IMR-90 (cell line): Measurements from ENCODE around the gene LRRC1. TPM values are rescaled to one million over a fixed set of nuclear protein-coding genes. Genes with fewer than 3 reads are reported as not detected.
A peak's percentile ranks its signal among the peaks of the same experiment; 100 is the strongest.

Experiments
- ATAC-seq: fragments of 200-7000 bp; cut with Tn5 transposase; 2 replicates; pipeline ENCODE4 v1.9.1; 2020; ENCODE audit warnings: low read depth, mild to moderate bottlenecking, moderate library complexity
- BruUV-seq: library from RNA; stranded (reverse); fragments of 400-500 nt; replicated peaks from 2 replicates; lab custom pipeline; 2021; lab: Mats Ljungman, UMichigan
- CTCF ChIA-PET: fragments of 300-600 bp; formaldehyde crosslinking; extraction: SDS; loops from one replicate; lab custom pipeline; 2021; ENCODE audit warnings: antibody characterized with exemption; lab: Yijun Ruan, JAX
- POLR2A ChIA-PET: fragments of 300-600 bp; sonication (Branson Sonifier 250); formaldehyde crosslinking; loops from one replicate; lab custom pipeline; 2022; ENCODE audit warnings: antibody characterized with exemption; ENCODE audit not compliant: unreplicated experiment; lab: Charles Lee
- DNase-seq: peaks from one replicate; pipeline ENCODE4 v3.0.0; 2013
- H2AFZ ChIP-seq: replicated peaks from 2 replicates; pipeline ENCODE3; 2013; ENCODE audit warnings: low read length, mild to moderate bottlenecking; ENCODE audit not compliant: poor library complexity
- H2AK5ac ChIP-seq: 2 replicates; pipeline ENCODE4 v1.6.1; 2013; ENCODE audit warnings: low read depth, low read length, inconsistent platforms
- H2AK9ac ChIP-seq: replicated peaks from 2 replicates; pipeline ENCODE3; 2013; ENCODE audit warnings: mild to moderate bottlenecking, low read depth, low read length, moderate library complexity; ENCODE audit not compliant: poor library complexity
- H2BK120ac ChIP-seq: 2 replicates; pipeline ENCODE4 v1.6.1; 2013; ENCODE audit warnings: low read depth, low read length, inconsistent platforms
- H2BK15ac ChIP-seq: 3 replicates; pipeline ENCODE4 v1.6.1; 2013; ENCODE audit warnings: low read depth, low read length, inconsistent platforms
- H2BK20ac ChIP-seq: 2 replicates; pipeline ENCODE4 v1.6.1; 2013; ENCODE audit warnings: low read depth, mild to moderate bottlenecking, inconsistent platforms, low read length, moderate library complexity
- H2BK5ac ChIP-seq: 2 replicates; pipeline ENCODE4 v1.6.1; 2013; ENCODE audit warnings: mild to moderate bottlenecking, low read depth, low read length, inconsistent platforms; ENCODE audit not compliant: poor library complexity, severe bottlenecking
- H3K14ac ChIP-seq: replicated peaks from 2 replicates; pipeline ENCODE4 v1.6.1; 2013; ENCODE audit warnings: low read depth, low read length, inconsistent platforms
- H3K18ac ChIP-seq: 2 replicates; pipeline ENCODE4 v1.6.1; 2013; ENCODE audit warnings: low read depth, low read length, control low read depth
- H3K23ac ChIP-seq: 2 replicates; pipeline ENCODE4 v1.6.1; 2013; ENCODE audit warnings: low read depth, low read length, inconsistent platforms
- H3K27ac ChIP-seq: 2 replicates; pipeline ENCODE4 v1.5.1; 2013; ENCODE audit warnings: mild to moderate bottlenecking, control low read depth, low read length; ENCODE audit not compliant: insufficient read depth
- H3K27me3 ChIP-seq: 2 replicates; pipeline ENCODE4 v1.6.1; 2013; ENCODE audit warnings: low read length; ENCODE audit not compliant: control insufficient read depth, insufficient read depth
- H3K36me3 ChIP-seq: 2 replicates; pipeline ENCODE4 v1.6.1; 2013; ENCODE audit warnings: low read length, mixed read lengths; ENCODE audit not compliant: control insufficient read depth, insufficient read depth
- H3K4ac ChIP-seq: 2 replicates; pipeline ENCODE4 v1.6.1; 2013; ENCODE audit warnings: low read depth, low read length, inconsistent platforms
- H3K4me1 ChIP-seq: 2 replicates; pipeline ENCODE4 v1.6.1; 2013; ENCODE audit warnings: low read length, mixed read lengths; ENCODE audit not compliant: control insufficient read depth, insufficient read depth
- H3K4me2 ChIP-seq: 2 replicates; pipeline ENCODE4 v1.6.1; 2013; ENCODE audit warnings: low read depth, mild to moderate bottlenecking, control low read depth, low read length, moderate library complexity
- H3K4me3 ChIP-seq: 2 replicates; pipeline ENCODE4 v1.5.1; 2013; ENCODE audit warnings: low read depth, mild to moderate bottlenecking, control low read depth, low read length, moderate library complexity; ENCODE audit not compliant: insufficient read depth
- H3K56ac ChIP-seq: 2 replicates; pipeline ENCODE4 v1.6.1; 2013; ENCODE audit warnings: low read length, inconsistent platforms; ENCODE audit not compliant: insufficient read depth; ENCODE audit errors: extremely low read depth
- H3K79me1 ChIP-seq, 2 experiments: 2 replicates each; pipeline ENCODE4 v1.6.1; 2013; ENCODE audit warnings: low read length in 2 of 2, inconsistent platforms in 1 of 2, low read depth in 1 of 2
- H3K9ac ChIP-seq: 2 replicates; pipeline ENCODE4 v1.6.1; 2013; ENCODE audit warnings: low read depth, low read length, control low read depth
- H3K9me1 ChIP-seq: 2 replicates; pipeline ENCODE4 v1.6.1; 2013; ENCODE audit warnings: low read length, inconsistent platforms; ENCODE audit not compliant: insufficient read depth
- H3K9me3 ChIP-seq: 2 replicates; pipeline ENCODE4 v1.6.1; 2013; ENCODE audit warnings: low read length; ENCODE audit not compliant: control insufficient read depth, insufficient read depth
- H4K20me1 ChIP-seq: 2 replicates; pipeline ENCODE4 v1.6.1; 2013; ENCODE audit warnings: low read length, inconsistent platforms; ENCODE audit not compliant: insufficient read depth
- H4K5ac ChIP-seq: 2 replicates; pipeline ENCODE4 v1.6.1; 2013; ENCODE audit warnings: mild to moderate bottlenecking, low read depth, low read length, control low read depth
- H4K8ac ChIP-seq, 2 experiments: 2 replicates each; pipeline ENCODE4 v1.6.1; 2013; ENCODE audit warnings: low read depth in 2 of 2, low read length in 2 of 2, control low read depth in 1 of 2, inconsistent platforms in 1 of 2
- H4K91ac ChIP-seq: 2 replicates; pipeline ENCODE4 v1.6.1; 2013; ENCODE audit warnings: low read depth, low read length, inconsistent platforms; ENCODE audit not compliant: insufficient read depth
- BHLHE40 ChIP-seq: fragments of 150-350 bp; IDR thresholded peaks from 2 replicates; pipeline ENCODE4 v1.6.1; 2016; ENCODE audit warnings: mild to moderate bottlenecking, low read depth, low read length
- MXI1 ChIP-seq: IDR thresholded peaks from 2 replicates; pipeline ENCODE4 v1.6.1; 2012; ENCODE audit warnings: low read depth, mild to moderate bottlenecking, low read length, moderate library complexity, borderline replicate concordance
- NFE2L2 ChIP-seq: fragments of 150-350 bp; IDR thresholded peaks from 2 replicates; pipeline ENCODE4 v1.6.1; 2016; ENCODE audit warnings: low read depth, mild to moderate bottlenecking, low read length
- POLR2A ChIP-seq: IDR thresholded peaks from 2 replicates; pipeline ENCODE4 v1.6.1; 2012; ENCODE audit warnings: mild to moderate bottlenecking, low read depth, low read length
- RAD21 ChIP-seq: IDR thresholded peaks from 2 replicates; pipeline ENCODE4 v1.6.1; 2012; ENCODE audit warnings: low read length, improper control_type of control experiment
- WGBS, 2 experiments: methylation state at CpG; one replicate each; pipeline versions ENCODE4 v1.1.5 to v1.1.7; 2013; ENCODE audit warnings: missing lambda C conversion rate in 2 of 2; ENCODE audit not compliant: insufficient read length in 1 of 2; ENCODE audit errors: extremely low coverage in 2 of 2; 5-methylcytosine and 5-hydroxymethylcytosine counted together
- dilution Hi-C: fragments of 300-500 bp; cut with HindIII; formaldehyde crosslinking; loops from one replicate; pipeline ENCODE4 v1.14.3; 2018; ENCODE audit warnings: low sequenced_read_pairs; ENCODE audit not compliant: unreplicated experiment
- in situ Hi-C: fragments of 300-500 bp; cut with MboI; formaldehyde crosslinking; loops from 3 replicates; pipeline ENCODE4 v1.14.3; 2019; ENCODE audit warnings: low sequenced_read_pairs, inconsistent platforms, mixed read lengths
- intact Hi-C: fragments of 100-400 bp; cut with micrococcal nuclease; formaldehyde crosslinking; loops from 2 replicates; pipeline ENCODE4 v1.10.0; 2022
- polyA plus RNA-seq, 3 experiments: library from polyadenylated mRNA; depleted of rRNA; stranded (reverse); fragments of >200 nt; gene quantifications; 2 replicates each; pipeline ENCODE4 v1.2.3, GENCODE V29; 2012; ENCODE audit warnings: low replicate concordance in 1 of 3
- total RNA-seq: library from RNA; depleted of rRNA; stranded (reverse); fragments of >200 nt; gene quantifications from 2 replicates; pipeline ENCODE4 v1.2.3, GENCODE V29; 2012

Gene LRRC1
- total and polyA plus RNA-seq, 2 of the 4 experiments (the other 2 are of a cell fraction), result 5.1 to 6.1 TPM

- no peak overlapping the region for H4K91ac ChIP-seq
- peaks cover 5% of the 10 kb centered on the region; the same call in 1 of the 2 replicates for H3K9me1 ChIP-seq
- H3K23ac ChIP-seq, result no peak overlapping the region
- no peak overlapping the region for H3K9ac ChIP-seq
- ATAC-seq (no peak), DNase-seq (no peak)
- no peak overlapping the region for H3K4me2 ChIP-seq
- POLR2A ChIA-PET, result no interaction called here
- no peak overlapping the region for H2BK20ac ChIP-seq
- H4K8ac ChIP-seq, result 0 out of 4 replicates have a peak overlapping the region, but pooled peaks of 1 of the 2 experiments have one; percentile 10
- no peak overlapping the region for H2BK120ac ChIP-seq
- in situ Hi-C loops, result no loop called here
- H2BK5ac ChIP-seq, result no peak overlapping the region
- H2BK15ac ChIP-seq, result 0 out of 3 replicates have a peak overlapping the region, but pooled peaks have one; percentile 4
- BruUV-seq, result no TSS peak
- CTCF ChIA-PET, result no interaction called here
- H3K4ac ChIP-seq, result no peak overlapping the region
- no CpG with 5 or more reads among the region's 1 CpG for WGBS, 2 experiments
- H3K9me3 ChIP-seq, result no peaks in the 10 kb centered on the region
- peaks cover 54 to 72% of the 10 kb centered on the region in 2 experiments for H3K79me1 ChIP-seq
- H4K5ac ChIP-seq, result no peak overlapping the region
- H3K4me3 ChIP-seq, result no peak overlapping the region
- peaks cover 17% of the 10 kb centered on the region for H3K4me1 ChIP-seq
- dilution Hi-C loops, result no loop called here
- no peak overlapping the region for H3K18ac ChIP-seq
- 0 out of 2 replicates have a peak overlapping the region, but pooled peaks have one; percentile 33 for H3K14ac ChIP-seq
- no peaks in the 10 kb centered on the region for H3K27me3 ChIP-seq
- no peaks in the 10 kb centered on the region for H3K36me3 ChIP-seq
- no peak overlapping the region for H3K27ac ChIP-seq
- H3K56ac ChIP-seq, result no peak overlapping the region
- no peak for TF ChIP-seq RAD21
- TF ChIP-seq NFE2L2, result no peak
- TF ChIP-seq MXI1, result no peak
- TF ChIP-seq POLR2A, result no peak
- no peak for TF ChIP-seq BHLHE40
- H2AFZ ChIP-seq, result no peak overlapping the region
- no peak overlapping the region for H2AK5ac ChIP-seq
- no peak overlapping the region for H2AK9ac ChIP-seq
- peaks cover 23% of the 10 kb centered on the region; the same call in 1 of the 2 replicates for H4K20me1 ChIP-seq
- intact Hi-C loops, result no loop called here
These were observed 32.7 kb downstream of the LRRC1 start for GRCh38 chr6:53827531-53827930.
